PFSK-1 (cell line): Measurements from ENCODE around the gene CXCL12.

Source experiments
- POLR2AphosphoS5 ChIP-seq: IDR thresholded peaks from 2 replicates; pipeline ENCODE4 v1.6.1; 2012; ENCODE audit warnings: low read depth, mild to moderate bottlenecking, control low read depth, low read length, moderate library complexity
- SIN3A ChIP-seq: IDR thresholded peaks from 2 replicates; pipeline ENCODE4 v1.6.1; 2012; ENCODE audit warnings: mild to moderate bottlenecking, low read length, moderate library complexity, borderline replicate concordance; ENCODE audit not compliant: insufficient read depth
- TF ChIP-seq, protein P1 (sequence below), 2 experiments: IDR thresholded peaks; 2 replicates each; pipeline versions ENCODE4 v1.6.1 to v1.8.0; 2011 to 2012; ENCODE audit warnings: low read depth in 2 of 2, low read length in 2 of 2, control low read depth in 1 of 2, inconsistent platforms in 1 of 2, mild to moderate bottlenecking in 1 of 2, moderate library complexity in 1 of 2; ENCODE audit not compliant: insufficient read depth in 1 of 2

DNA sequence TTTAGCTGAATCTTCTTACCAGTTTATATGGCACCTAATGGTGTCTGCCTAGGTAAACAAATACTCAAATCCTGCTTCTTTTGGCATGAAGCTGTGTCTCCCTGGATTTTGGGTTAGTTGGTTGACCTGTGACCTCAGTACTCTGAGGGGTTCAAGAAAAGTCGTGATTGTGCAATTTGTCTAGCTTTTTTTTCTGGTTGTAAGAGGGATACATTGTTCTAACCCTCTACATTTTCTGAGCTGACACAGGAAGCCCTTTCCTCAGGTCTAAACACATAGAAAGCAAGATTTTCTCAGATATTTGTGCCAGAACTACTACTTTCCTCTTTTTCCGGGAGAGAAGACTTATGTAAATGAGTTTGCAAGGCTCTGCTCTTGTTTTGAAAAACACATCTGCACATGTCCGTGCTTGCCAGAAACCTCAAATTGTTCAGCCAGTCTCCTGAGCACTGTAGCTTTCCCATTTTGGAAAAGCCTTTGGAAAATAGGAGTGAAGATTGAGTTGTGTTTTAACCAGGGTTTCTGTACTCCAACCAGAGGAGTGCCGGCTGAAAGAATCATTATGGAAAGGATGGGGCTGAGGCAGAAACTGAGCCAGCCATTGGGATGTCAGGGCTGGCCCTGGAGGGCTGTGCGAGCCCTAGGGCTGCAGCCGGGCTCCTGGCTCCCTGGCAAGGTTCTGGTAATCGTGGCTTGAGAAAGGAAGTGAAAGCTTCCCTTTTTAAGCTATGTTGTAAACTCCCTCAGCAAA is 31.3 kb upstream of the CXCL12 start:
- no peak for TF ChIP-seq SIN3A
- TF ChIP-seq, protein P1, sequence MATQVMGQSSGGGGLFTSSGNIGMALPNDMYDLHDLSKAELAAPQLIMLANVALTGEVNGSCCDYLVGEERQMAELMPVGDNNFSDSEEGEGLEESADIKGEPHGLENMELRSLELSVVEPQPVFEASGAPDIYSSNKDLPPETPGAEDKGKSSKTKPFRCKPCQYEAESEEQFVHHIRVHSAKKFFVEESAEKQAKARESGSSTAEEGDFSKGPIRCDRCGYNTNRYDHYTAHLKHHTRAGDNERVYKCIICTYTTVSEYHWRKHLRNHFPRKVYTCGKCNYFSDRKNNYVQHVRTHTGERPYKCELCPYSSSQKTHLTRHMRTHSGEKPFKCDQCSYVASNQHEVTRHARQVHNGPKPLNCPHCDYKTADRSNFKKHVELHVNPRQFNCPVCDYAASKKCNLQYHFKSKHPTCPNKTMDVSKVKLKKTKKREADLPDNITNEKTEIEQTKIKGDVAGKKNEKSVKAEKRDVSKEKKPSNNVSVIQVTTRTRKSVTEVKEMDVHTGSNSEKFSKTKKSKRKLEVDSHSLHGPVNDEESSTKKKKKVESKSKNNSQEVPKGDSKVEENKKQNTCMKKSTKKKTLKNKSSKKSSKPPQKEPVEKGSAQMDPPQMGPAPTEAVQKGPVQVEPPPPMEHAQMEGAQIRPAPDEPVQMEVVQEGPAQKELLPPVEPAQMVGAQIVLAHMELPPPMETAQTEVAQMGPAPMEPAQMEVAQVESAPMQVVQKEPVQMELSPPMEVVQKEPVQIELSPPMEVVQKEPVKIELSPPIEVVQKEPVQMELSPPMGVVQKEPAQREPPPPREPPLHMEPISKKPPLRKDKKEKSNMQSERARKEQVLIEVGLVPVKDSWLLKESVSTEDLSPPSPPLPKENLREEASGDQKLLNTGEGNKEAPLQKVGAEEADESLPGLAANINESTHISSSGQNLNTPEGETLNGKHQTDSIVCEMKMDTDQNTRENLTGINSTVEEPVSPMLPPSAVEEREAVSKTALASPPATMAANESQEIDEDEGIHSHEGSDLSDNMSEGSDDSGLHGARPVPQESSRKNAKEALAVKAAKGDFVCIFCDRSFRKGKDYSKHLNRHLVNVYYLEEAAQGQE (IDR thresholded peaks at IDR 0.05; ENCODE audit: insufficient read depth in 1 of 2, low read depth in 2 of 2, low read length in 2 of 2) = no peak
- TF ChIP-seq POLR2AphosphoS5 = no peak
